ENCODE measurements around the gene LGR6. TPM values are rescaled to one million over a fixed set of nuclear protein-coding genes. Genes with fewer than 3 reads are reported as not detected.
A peak's percentile ranks its signal among the peaks of the same experiment; 100 is the strongest.

Gene LGR6
- total and polyA plus RNA-seq, 2 of the 8 experiments (the other 6 are each of a cell fraction or from before 2014, with no cell fraction given) = 0.50 to 1.0 TPM

DNA sequence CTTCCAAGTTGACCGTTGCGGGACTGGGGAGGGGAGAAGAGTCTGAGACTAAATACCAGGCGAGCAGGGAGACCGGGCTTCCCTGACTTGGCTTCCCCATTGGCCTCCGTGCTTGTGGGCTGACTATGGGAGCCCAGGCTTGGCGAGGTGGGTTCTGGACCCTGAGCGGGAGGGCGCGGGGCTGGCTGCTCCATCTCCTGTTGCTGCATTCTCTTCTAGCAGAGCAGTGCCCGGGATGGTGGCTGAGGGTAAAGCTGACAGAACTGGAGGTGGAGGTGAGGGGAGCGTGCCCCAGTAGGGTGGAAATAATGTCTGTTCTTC lies 689 bp downstream of the LGR6 start:
- no peak overlapping the region for H3K56ac ChIP-seq (replicated peaks; ENCODE audit: insufficient read length, low read depth, low read length)
- H3K23ac ChIP-seq (ENCODE audit: insufficient read length) = no peak overlapping the region
- H2BK120ac ChIP-seq (replicated peaks; ENCODE audit: low read depth, low read length) = no peak overlapping the region
- no peak overlapping the region for H3K27ac ChIP-seq (ENCODE audit: low read depth, low read length)
- FAIRE-seq = no peak
- no peak overlapping the region for H3K18ac ChIP-seq (ENCODE audit: extremely low read depth, low read length)
- no peaks in the 10 kb centered on the region for H3K79me1 ChIP-seq (ENCODE audit: low read depth, low read length)
- H4K91ac ChIP-seq (replicated peaks; ENCODE audit: insufficient read length, low read length) = no peak overlapping the region
- H2BK20ac ChIP-seq (ENCODE audit: low read length) = no peak overlapping the region
- no peak overlapping the region for H3K9ac ChIP-seq (replicated peaks in 1 of 4; ENCODE audit: extremely low read depth in 1 of 4, low read depth in 3 of 4, low read length in 3 of 4)
- no peak overlapping the region; the same call in 1 of the 2 replicates for H2AFZ ChIP-seq (ENCODE audit: low read length)
- 72% methylated on average over 7 of the region's 11 CpGs; no CpG with 5 or more reads in 1 of the 2 experiments for WGBS, 2 experiments (ENCODE audit: extremely low coverage in 1 of 2, insufficient coverage in 1 of 2, insufficient read length in 1 of 2, insufficient replicate concordance in 2 of 2, low coverage in 1 of 2, low lambda C conversion rate in 2 of 2, missing lambda C conversion rate in 1 of 2)
- peaks cover 16 to 31% (median 22%) of the 10 kb centered on the region in 4 experiments for H3K27me3 ChIP-seq (replicated peaks in 1 of 4; ENCODE audit: control insufficient read depth in 3 of 4, extremely low read depth in 1 of 4, insufficient read depth in 3 of 4, low read length in 3 of 4)
- no peak overlapping the region for H3K14ac ChIP-seq (ENCODE audit: insufficient read length)
- no peaks in the 10 kb centered on the region for H3K79me2 ChIP-seq (ENCODE audit: control insufficient read depth in 1 of 2, insufficient read depth in 2 of 2, low read length in 2 of 2)
- DNase-seq (ENCODE audit: low read depth in 1 of 2, low spot score in 2 of 2) = no peak
- no peak overlapping the region for H2BK12ac ChIP-seq (ENCODE audit: low read depth, low read length)
- peak overlapping the region; percentile 51; the same call in 1 of the 2 replicates for H4K8ac ChIP-seq (ENCODE audit: extremely low read depth, insufficient read depth, low read length)
- CTCF ChIA-PET (ENCODE audit: partially characterized antibody) = interaction anchor here (0.7 to 6.3 kb wide), 23 partner anchors 9 to 522 kb away, joined by 3 to 52 read pairs (median 9); no protein-coding TSS in a partner anchor
- no peaks in the 10 kb centered on the region for H3K9me3 ChIP-seq (ENCODE audit: insufficient read depth in 2 of 2, low read depth in 1 of 2, low read length in 1 of 2)
- H3K4me3 ChIP-seq (ENCODE audit: extremely low read depth in 1 of 4, insufficient read depth in 2 of 4, low read depth in 3 of 4, low read length in 4 of 4) = peak overlapping the region in 2 of 4 experiments; percentile 22 to 65; a peak in 4 of 8 replicates
- no peaks in the 10 kb centered on the region for H4K20me1 ChIP-seq (replicated peaks in 1 of 2; ENCODE audit: control insufficient read depth in 1 of 2, insufficient read depth in 2 of 2, low read length in 2 of 2)
- H2AK5ac ChIP-seq (ENCODE audit: low read depth, low read length) = no peak overlapping the region
- no peak overlapping the region for H2BK15ac ChIP-seq (ENCODE audit: low read length)
- H4K5ac ChIP-seq (ENCODE audit: insufficient read length, low read depth, low read length) = no peak overlapping the region
- peaks cover 0 to 9% (median 2%) of the 10 kb centered on the region in 4 experiments; a peak in 5 of 7 replicates for H3K4me1 ChIP-seq (replicated peaks in 1 of 4; ENCODE audit: control insufficient read depth in 3 of 4, insufficient read depth in 4 of 4, low read length in 3 of 4)
- H2BK5ac ChIP-seq (ENCODE audit: low read depth, low read length) = no peak overlapping the region
- POLR2A ChIA-PET (ENCODE audit: partially characterized antibody) = no interaction called here
- no peak overlapping the region for H3K4ac ChIP-seq (replicated peaks; ENCODE audit: insufficient read length, low read depth, low read length)
- H3K4me2 ChIP-seq (ENCODE audit: insufficient read depth in 1 of 2, low read depth in 2 of 2, low read length in 2 of 2) = peak overlapping the region; percentile 48 to 86
- H3K36me3 ChIP-seq (ENCODE audit: control insufficient read depth in 2 of 4, insufficient read depth in 4 of 4, low read length in 3 of 4) = no peaks in the 10 kb centered on the region
- peaks cover 5% of the 10 kb centered on the region; the same call in 1 of the 2 replicates for H3K23me2 ChIP-seq (ENCODE audit: low read depth, low read length)
- TF ChIP-seq JUND (IDR thresholded peaks at IDR 0.05; ENCODE audit: low read length) = no peak
- TF ChIP-seq BACH1 (IDR thresholded peaks at IDR 0.05; ENCODE audit: low read length) = no peak
- TF ChIP-seq, protein P1, sequence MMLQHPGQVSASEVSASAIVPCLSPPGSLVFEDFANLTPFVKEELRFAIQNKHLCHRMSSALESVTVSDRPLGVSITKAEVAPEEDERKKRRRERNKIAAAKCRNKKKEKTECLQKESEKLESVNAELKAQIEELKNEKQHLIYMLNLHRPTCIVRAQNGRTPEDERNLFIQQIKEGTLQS (IDR thresholded peaks at IDR 0.05; ENCODE audit: insufficient read depth, low read depth, low read length) = no peak
- TF ChIP-seq ASH2L (IDR thresholded peaks at IDR 0.05; ENCODE audit: low read length) = no peak
- TF ChIP-seq ZNF274 (IDR thresholded peaks at IDR 0.05; ENCODE audit: borderline replicate concordance, extremely low read depth, low read length) = no peak
- TF ChIP-seq CEBPB (IDR thresholded peaks at IDR 0.05; ENCODE audit: low read depth, low read length) = no peak
- TF ChIP-seq, protein P2, sequence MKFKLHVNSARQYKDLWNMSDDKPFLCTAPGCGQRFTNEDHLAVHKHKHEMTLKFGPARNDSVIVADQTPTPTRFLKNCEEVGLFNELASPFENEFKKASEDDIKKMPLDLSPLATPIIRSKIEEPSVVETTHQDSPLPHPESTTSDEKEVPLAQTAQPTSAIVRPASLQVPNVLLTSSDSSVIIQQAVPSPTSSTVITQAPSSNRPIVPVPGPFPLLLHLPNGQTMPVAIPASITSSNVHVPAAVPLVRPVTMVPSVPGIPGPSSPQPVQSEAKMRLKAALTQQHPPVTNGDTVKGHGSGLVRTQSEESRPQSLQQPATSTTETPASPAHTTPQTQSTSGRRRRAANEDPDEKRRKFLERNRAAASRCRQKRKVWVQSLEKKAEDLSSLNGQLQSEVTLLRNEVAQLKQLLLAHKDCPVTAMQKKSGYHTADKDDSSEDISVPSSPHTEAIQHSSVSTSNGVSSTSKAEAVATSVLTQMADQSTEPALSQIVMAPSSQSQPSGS (IDR thresholded peaks at IDR 0.05; ENCODE audit: low read length) = no peak
- no peak for TF ChIP-seq RNF2 (IDR thresholded peaks at IDR 0.05; ENCODE audit: borderline replicate concordance, low read depth, low read length, missing control alignments, poor library complexity, severe bottlenecking)
- no peak for TF ChIP-seq POLR2AphosphoS5 (IDR thresholded peaks at IDR 0.05; ENCODE audit: low read depth, low read length)
- TF ChIP-seq CBX5 (IDR thresholded peaks at IDR 0.05; ENCODE audit: low read depth, low read length) = no peak
- TF ChIP-seq SIN3A (conservative IDR thresholded peaks at IDR 0.05 in 1 of 2, IDR thresholded peaks at IDR 0.05 in 1 of 2; ENCODE audit: low read depth in 1 of 2, low read length in 2 of 2) = no peak
- no peak for TF ChIP-seq EZH2 (IDR thresholded peaks at IDR 0.05; ENCODE audit: low read depth, low read length, severe bottlenecking)
